HG02642 (cell line): ENCODE results near the gene LUC7L.

Source experiments
- ATAC-seq: cut with Tn5 transposase; IDR thresholded peaks from one replicate; pipeline ENCODE4 v1.9.1; 2021; ENCODE audit warnings: mild to moderate bottlenecking; ENCODE audit not compliant: unreplicated experiment, poor library complexity

Gene LUC7L

DNA sequence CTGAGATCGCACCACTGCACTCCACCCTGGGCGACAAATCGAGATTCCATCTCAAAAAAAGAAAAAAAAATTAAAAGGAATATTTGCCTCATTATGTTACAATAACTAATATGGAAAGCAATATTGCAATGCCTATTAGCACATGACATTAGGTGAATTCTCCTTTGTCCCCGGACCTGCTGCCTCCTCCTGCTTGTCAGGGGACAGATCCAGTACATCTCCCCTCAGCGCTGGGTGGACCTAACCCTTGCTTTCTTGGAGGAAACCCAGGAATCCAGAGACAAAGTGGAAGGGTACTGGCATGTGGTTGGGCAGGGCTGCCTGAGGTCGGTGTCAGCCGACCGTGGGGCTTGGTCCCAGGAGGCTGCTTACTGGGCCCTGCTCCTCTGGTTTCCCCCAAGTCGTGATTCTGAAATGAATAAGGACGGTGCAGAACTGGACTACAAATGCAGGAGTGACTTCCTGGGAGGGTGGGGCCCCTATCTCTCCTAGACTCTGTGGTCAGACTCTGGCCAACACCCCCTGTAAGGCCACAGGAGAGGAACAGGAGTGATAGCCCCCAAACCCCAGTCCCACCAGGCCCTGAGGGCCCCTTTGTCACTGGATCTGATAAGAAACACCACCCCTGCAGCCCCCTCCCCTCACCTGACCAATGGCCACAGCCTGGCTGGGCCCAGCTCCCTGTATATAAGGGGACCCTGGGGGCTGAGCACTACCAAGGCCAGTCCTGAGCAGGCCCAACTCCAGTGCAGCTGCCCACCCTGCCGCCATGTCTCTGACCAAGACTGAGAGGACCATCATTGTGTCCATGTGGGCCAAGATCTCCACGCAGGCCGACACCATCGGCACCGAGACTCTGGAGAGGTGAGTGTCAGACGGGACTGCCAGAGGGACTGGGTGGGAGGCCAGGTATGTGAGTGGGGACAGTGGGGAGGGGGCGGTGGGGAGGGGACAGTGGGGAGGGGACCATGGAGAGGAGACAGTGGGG is 76.8 kb downstream of the LUC7L start, which contains the start of gene HBZ:
Gene HBZ, plus strand, starts transcription at position 504 of the 988 bp plus-strand sequence. Its CDS starts 266 bp downstream, at position 770.
- ATAC-seq, result no peak

DNA sequence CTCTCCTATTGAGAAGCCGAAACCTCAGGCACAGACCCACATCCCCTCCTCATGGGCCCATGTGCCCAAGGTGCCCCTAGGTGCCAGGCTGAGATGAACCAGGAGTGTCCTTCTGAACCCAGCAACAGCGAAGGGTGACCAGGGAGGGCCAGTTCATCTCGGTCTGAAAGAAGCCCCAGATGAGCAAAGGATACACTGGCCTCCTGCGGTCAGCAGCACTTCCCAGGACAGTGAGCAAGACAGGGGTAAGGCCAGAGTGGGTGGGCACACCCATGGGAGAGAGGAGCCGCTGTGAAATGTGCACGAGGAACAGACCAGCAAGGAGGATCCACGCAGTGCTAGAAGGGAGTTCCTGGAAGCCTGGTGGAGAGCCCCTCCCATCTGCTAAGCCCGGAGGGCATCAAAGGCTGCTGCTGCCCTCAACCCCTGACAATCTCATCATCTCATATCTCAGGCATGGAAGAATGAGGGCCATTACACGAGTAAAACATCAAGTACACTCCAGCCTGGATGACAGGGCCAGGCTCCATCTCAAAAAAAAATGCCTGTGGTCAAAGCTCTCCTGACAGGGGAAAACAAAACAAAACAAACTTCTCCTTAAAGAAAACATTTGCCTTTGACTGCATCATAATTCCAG is 80.1 kb downstream of the LUC7L start:
- ATAC-seq, result no peak

DNA sequence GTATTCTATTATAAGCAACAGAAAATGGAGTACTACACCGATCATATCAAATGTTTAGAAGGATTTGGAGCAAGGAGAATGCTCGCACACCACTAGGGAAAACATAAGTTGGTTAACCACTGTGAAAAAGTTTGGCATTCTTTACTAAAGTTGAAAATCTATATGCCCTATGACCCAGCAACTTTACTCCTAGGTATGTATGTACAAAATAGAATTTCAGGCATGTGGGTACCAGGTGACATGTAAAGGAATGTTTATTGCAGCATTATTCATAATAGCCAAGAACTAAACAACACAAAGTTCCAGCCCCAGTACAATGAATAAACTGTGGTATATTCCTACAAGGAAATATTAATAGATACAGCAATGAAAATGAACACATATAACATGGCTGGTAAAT is 82.6 kb downstream of the LUC7L start:
- no peak for ATAC-seq

DNA sequence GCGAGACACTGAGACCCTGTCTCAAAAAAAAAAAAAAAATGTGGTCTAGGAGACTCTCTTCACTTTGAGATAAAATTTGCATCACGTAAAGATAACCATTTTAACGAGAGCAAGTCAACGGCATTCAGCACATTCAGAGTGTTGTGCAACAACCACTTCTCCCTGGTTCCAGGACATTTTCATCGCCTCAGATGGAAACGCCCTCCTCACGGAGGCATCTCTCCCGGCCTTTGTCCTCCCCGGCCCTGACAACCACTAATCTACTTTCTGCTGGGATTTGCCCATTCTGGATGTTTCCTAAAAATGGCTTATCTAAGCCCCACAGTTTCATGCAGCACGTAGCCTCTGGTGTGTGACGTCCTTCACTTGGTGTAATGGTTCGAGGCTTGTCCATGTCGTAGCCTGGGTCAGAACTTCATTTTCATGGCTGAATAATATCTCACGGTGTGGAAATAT is 84.4 kb downstream of the LUC7L start:
- no peak for ATAC-seq

DNA sequence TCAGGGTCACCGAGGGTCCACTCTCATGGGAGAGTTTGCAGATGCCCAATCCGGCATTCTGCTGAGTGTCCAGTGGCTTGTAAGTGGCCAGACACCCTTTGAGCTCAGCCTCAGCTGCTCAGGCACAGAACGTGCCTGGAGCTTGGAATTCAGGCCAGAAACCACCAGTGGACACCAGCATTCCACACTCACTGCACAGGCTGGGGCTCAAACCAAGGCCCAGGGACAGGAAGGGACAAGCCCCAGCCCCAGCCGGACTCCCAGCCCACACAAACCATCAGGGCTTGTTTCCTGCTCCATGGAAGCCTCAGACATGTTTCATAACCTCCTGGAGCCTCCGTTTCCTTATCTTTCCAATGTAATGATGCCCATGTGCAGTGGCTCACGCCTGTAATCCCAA is 85.8 kb downstream of the LUC7L start:
- no peak for ATAC-seq

DNA sequence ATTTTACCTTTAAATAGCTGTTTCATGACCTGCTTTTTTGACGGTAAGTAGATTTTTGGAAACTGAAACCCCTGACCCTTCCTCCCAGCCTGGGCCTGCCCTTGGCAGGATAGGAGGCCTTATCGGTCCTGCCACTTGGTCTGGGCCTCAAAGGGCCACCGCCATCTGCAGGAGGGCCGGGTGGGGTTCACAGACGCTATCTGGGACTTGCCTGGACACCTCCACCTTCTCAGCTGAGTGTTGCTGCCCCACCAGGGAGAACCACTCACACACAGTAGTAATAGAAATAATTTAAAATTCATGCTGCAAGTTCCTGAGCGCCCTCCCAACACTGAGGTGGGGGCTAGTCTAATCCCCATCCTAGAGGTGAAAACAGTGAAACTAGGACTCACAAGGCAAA is 86.2 kb downstream of the LUC7L start:
- ATAC-seq, result no peak

DNA sequence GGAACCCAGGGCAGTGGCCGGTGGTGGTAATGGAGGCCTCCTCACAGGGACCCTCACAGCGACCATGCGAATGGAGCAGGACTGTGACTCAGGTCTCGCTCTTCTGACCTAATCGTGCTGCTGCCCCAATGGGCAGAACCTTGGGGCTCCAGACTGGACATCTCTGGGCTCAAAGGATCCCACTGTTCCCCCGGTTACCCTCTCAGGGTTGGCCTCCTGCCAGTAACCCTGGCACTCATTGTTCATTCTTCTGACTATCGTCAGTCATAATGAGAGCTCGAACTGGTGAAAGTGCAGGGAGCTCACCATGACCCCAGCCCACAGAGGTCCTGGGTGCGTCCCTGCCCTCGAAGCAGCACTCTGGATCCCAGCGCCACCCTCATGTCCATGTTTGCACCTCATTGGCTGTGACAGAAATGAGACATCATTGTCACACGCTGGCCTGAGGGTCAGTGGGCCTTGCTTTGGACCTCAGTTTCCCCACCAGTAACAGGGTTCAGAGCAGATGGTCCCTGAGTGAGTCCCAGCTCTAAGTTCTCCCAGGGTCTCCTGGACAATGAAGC is 86.8 kb downstream of the LUC7L start:
- no peak for ATAC-seq

DNA sequence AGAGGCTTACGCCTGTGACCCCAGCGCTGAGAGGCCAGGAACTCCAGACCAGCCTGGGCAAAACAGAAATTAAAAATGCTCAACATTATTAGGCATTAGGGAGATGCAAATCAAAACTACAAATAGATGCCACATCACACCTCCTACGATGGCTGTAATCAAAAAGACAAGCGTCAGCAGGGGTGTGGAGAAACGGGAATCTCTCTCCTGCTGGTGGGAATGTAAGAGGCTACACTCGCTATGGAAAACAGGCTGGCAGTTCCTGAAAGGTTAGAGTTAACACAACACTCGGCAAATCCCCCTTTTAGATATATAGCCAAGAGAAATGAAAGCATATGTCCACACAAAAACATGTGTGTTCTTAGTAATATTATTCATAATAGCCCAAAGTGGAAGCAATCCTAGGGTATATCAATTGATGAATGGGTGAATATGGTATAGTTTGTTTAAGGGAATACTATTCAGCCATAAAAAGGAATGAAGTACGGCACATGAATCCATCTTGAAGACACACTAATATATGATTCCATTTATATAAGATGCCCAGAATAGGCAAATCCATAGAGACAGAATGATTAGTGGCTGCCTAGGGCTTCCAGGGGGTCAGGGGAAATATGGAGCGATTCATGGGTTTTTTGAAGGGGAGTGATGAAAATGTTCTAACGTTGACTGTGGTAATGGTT is 88.9 kb downstream of the LUC7L start:
- ATAC-seq, result no peak
